Endothelial cell of umbilical vein (primary cell): ENCODE data around the gene COL1A2. TPM values are rescaled to one million over a fixed set of nuclear protein-coding genes. Genes with fewer than 3 reads are reported as not detected.

Experiments
- BruUV-seq: library from RNA; stranded (reverse); fragments of 400-500 nt; replicated peaks from 2 replicates; lab custom pipeline; 2021; lab: Mats Ljungman, UMichigan
- CTCF ChIA-PET: fragments of 300-600, 350-600 bp; sonication (Branson Sonifier 250); formaldehyde crosslinking; loops from one replicate; lab custom pipeline; 2021; ENCODE audit warnings: antibody characterized with exemption, inconsistent platforms; lab: Charles Lee
- POLR2A ChIA-PET: fragments of 300-600, 350-600 bp; sonication (Branson Sonifier 250); formaldehyde crosslinking; loops from one replicate; lab custom pipeline; 2021; ENCODE audit warnings: antibody characterized with exemption, inconsistent platforms; lab: Charles Lee
- DNase-seq: peaks from one replicate; pipeline ENCODE4 v3.0.0-alpha.2; 2011; ENCODE audit warnings: low read depth, low spot score
- FAIRE-seq: peaks from 2 replicates; lab custom pipeline; 2011; peaks lifted over from hg19 to GRCh38; lab: Jason Lieb, UNC
- H2AFZ ChIP-seq: 2 replicates; pipeline ENCODE4 v1.6.0; 2012; ENCODE audit warnings: low read depth, low read length, control low read depth, inconsistent platforms
- H3K27ac ChIP-seq: 2 replicates; pipeline ENCODE4 v1.5.1; 2011; ENCODE audit warnings: low read depth, mild to moderate bottlenecking, control low read depth, low read length, moderate library complexity; ENCODE audit not compliant: insufficient read depth
- H3K27me3 ChIP-seq, 2 experiments: 2 replicates each; pipeline versions ENCODE4 v1.6.0 to v1.6.1; 2011; ENCODE audit warnings: low read length in 2 of 2, mixed read lengths in 1 of 2; ENCODE audit not compliant: control insufficient read depth in 2 of 2, insufficient read depth in 2 of 2
- H3K36me3 ChIP-seq, 2 experiments: 2 replicates in 1 of 2; 3 replicates in 1 of 2; pipeline ENCODE4 v1.5.1; 2011; ENCODE audit warnings: low read length in 2 of 2, mild to moderate bottlenecking in 1 of 2, moderate library complexity in 1 of 2; ENCODE audit not compliant: control insufficient read depth in 2 of 2, insufficient read depth in 2 of 2; ENCODE audit errors: extremely low read depth in 1 of 2
- H3K4me1 ChIP-seq: 3 replicates; pipeline ENCODE4 v1.5.1; 2011; ENCODE audit warnings: mild to moderate bottlenecking, low read length; ENCODE audit not compliant: control insufficient read depth, insufficient read depth; ENCODE audit errors: extremely low read depth
- H3K4me2 ChIP-seq: 2 replicates; pipeline ENCODE4 v1.6.1; 2011; ENCODE audit warnings: low read length, control low read depth, mixed read lengths; ENCODE audit not compliant: insufficient read depth
- H3K4me3 ChIP-seq, 3 experiments: fragments of 200-600 bp in 1 of 3; sonication (generic), shearing (Covaris generic) in 1 of 3; replicated peaks in 1 of 3; 2 replicates each; pipeline ENCODE4 v1.5.1; 2011 to 2016; ENCODE audit warnings: control low read depth in 3 of 3, low read length in 3 of 3, mild to moderate bottlenecking in 2 of 3, inconsistent platforms in 1 of 3, low read depth in 1 of 3, moderate library complexity in 1 of 3; ENCODE audit not compliant: insufficient read depth in 1 of 3
- H3K79me2 ChIP-seq: 2 replicates; pipeline ENCODE4 v1.6.0; 2012; ENCODE audit warnings: low read length, inconsistent platforms; ENCODE audit not compliant: control insufficient read depth, insufficient read depth
- H3K9ac ChIP-seq: replicated peaks from 2 replicates; pipeline ENCODE3; 2011; ENCODE audit warnings: low read length, control low read depth; ENCODE audit not compliant: insufficient read depth; ENCODE audit errors: extremely low read depth
- H3K9me1 ChIP-seq: replicated peaks from 3 replicates; pipeline ENCODE4 v1.6.0; 2011; ENCODE audit warnings: mild to moderate bottlenecking, low read length; ENCODE audit not compliant: control insufficient read depth, insufficient read depth; ENCODE audit errors: extremely low read depth
- H3K9me3 ChIP-seq: replicated peaks from 2 replicates; pipeline ENCODE4 v1.5.1; 2012; ENCODE audit warnings: low read length, inconsistent platforms; ENCODE audit not compliant: control insufficient read depth, insufficient read depth
- H4K20me1 ChIP-seq: replicated peaks from 2 replicates; pipeline ENCODE3; 2011; ENCODE audit warnings: mild to moderate bottlenecking, low read length; ENCODE audit not compliant: control insufficient read depth, insufficient read depth; ENCODE audit errors: extremely low read depth
- CTCF ChIP-seq, 2 donors: IDR thresholded peaks; 1 replicate in 1 of 2; 2 replicates in 1 of 2; pipeline ENCODE4 v1.5.1; 2011; ENCODE audit warnings: low read length in 2 of 2, mild to moderate bottlenecking in 2 of 2, moderate library complexity in 2 of 2, control low read depth in 1 of 2, inconsistent platforms in 1 of 2, low read depth in 1 of 2; ENCODE audit not compliant: insufficient read depth in 1 of 2; ENCODE audit errors: extremely low read depth in 1 of 2
- EZH2 ChIP-seq: IDR thresholded peaks from 2 replicates; pipeline ENCODE4 v1.6.1; 2012; ENCODE audit warnings: borderline replicate concordance, low read depth, mild to moderate bottlenecking, moderate library complexity, low read length, inconsistent platforms; ENCODE audit not compliant: severe bottlenecking
- FOS ChIP-seq: IDR thresholded peaks from 2 replicates; pipeline ENCODE4 v1.6.1; 2011; ENCODE audit warnings: mild to moderate bottlenecking, low read length, moderate library complexity, borderline replicate concordance; ENCODE audit not compliant: insufficient read depth
- GATA2 ChIP-seq: IDR thresholded peaks from 2 replicates; pipeline ENCODE4 v1.7.0; 2011; ENCODE audit warnings: low read depth, mild to moderate bottlenecking, moderate library complexity, mixed read lengths, low read length; ENCODE audit not compliant: insufficient read length, insufficient read depth
- JUN ChIP-seq: IDR thresholded peaks from 2 replicates; pipeline ENCODE4 v1.6.1; 2011; ENCODE audit warnings: borderline replicate concordance, low read depth; ENCODE audit not compliant: insufficient read length, insufficient read depth
- MAX ChIP-seq: IDR thresholded peaks from 2 replicates; pipeline ENCODE4 v1.6.1; 2011; ENCODE audit not compliant: insufficient read depth, insufficient read length
- MYC ChIP-seq: IDR thresholded peaks from one replicate; pipeline ENCODE4 v1.6.1; 2011; ENCODE audit warnings: mild to moderate bottlenecking, low read depth, low read length
- POLR2A ChIP-seq: IDR thresholded peaks from 2 replicates; pipeline ENCODE4 v1.6.1; 2012; ENCODE audit warnings: low read depth, mild to moderate bottlenecking, control low read depth, low read length
- POLR2AphosphoS5 ChIP-seq: IDR thresholded peaks from 2 replicates; pipeline ENCODE4 v1.6.1; 2012; ENCODE audit warnings: low read depth, mild to moderate bottlenecking, control low read depth, low read length, moderate library complexity; ENCODE audit not compliant: insufficient read depth
- dilution Hi-C: fragments of 300-500 bp; cut with MboI; formaldehyde crosslinking; loops from one replicate; pipeline ENCODE4 v1.15.0; 2019; ENCODE audit warnings: low sequenced_read_pairs; ENCODE audit not compliant: extremely low pct_ligation_motif_present
- intact Hi-C: fragments of 100-400 bp; cut with micrococcal nuclease; formaldehyde crosslinking; loops from one replicate; pipeline ENCODE4 v1.10.0; 2022
- polyA plus RNA-seq, 4 experiments: library from polyadenylated mRNA; depleted of rRNA in 3 of 4; stranded (reverse) in 3 of 4; unstranded in 1 of 4; fragments of >200 nt; gene quantifications; 2 replicates each; pipeline versions ENCODE4 v1.2.1 to v1.2.3, GENCODE V29; 2011 to 2012; ENCODE audit warnings: missing spikeins in 1 of 4
- total RNA-seq: library from RNA; stranded (reverse); gene quantifications from 2 replicates; pipeline ENCODE4 v1.2.3, GENCODE V29; 2021

The COL1A2 gene
- total and polyA plus RNA-seq, 2 donors (not counting 3 experiments of a cell fraction or from before 2014, with no cell fraction given): 28.9 to 40.8 TPM

- DNase-seq: no peak
- H3K9ac ChIP-seq: no peak overlapping the region
- peaks cover 3% of the 10 kb centered on the region for H3K4me1 ChIP-seq
- no peaks in the 10 kb centered on the region for H3K27me3 ChIP-seq
- no peaks in the 10 kb centered on the region for H4K20me1 ChIP-seq
- H3K36me3 ChIP-seq: no peaks in the 10 kb centered on the region
- CTCF ChIA-PET: no interaction called here
- no peak for TF ChIP-seq CTCF (IDR thresholded peaks at IDR 0.05; ENCODE audit: extremely low read depth in 1 of 2, insufficient read depth in 1 of 2, low read depth in 1 of 2, low read length in 2 of 2)
- no peak for TF ChIP-seq GATA2
- no peak for TF ChIP-seq POLR2A
- TF ChIP-seq MYC: no peak
- TF ChIP-seq MAX: no peak
- TF ChIP-seq FOS: no peak
- no peak for TF ChIP-seq EZH2
- no peak for TF ChIP-seq JUN
- no peak for TF ChIP-seq POLR2AphosphoS5
- H3K27ac ChIP-seq: no peak overlapping the region
- no peaks in the 10 kb centered on the region for H3K9me1 ChIP-seq
- POLR2A ChIA-PET: no interaction called here
- dilution Hi-C loops (no loop called here), intact Hi-C loops (no loop called here)
- no peak overlapping the region for H3K4me3 ChIP-seq
- H3K79me2 ChIP-seq: no peaks in the 10 kb centered on the region
- BruUV-seq: no TSS peak
- no peak for FAIRE-seq
- H3K9me3 ChIP-seq: no peaks in the 10 kb centered on the region
- H2AFZ ChIP-seq: no peak overlapping the region
- H3K4me2 ChIP-seq: no peak overlapping the region
These were observed 57.5 kb downstream of the COL1A2 start for GRCh38 chr7:94452239-94452638.
